ENCODE data around the gene CDK14.

DNA sequence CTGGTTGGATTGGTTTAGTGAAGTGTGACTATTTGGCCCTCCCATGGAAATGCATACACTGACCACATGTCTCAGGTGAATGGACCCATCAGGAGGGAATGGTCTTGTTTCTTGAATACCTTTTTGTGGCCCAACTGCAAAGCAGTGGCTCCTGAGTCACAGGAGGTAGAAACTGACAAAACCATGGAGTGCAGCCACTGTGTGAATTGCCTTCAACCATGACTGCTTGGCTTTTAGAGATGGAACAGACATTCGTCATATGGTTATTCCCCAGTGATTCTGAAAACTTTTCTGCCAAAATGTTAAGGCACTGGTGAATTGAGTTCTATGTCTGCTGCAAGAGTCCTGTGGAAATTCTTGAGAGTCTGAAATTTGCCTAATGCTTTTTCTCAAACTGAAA, 64.7 kb downstream of the CDK14 start:
- no peak for TF ChIP-seq JUND (IDR thresholded peaks at IDR 0.05; ENCODE audit: low read depth, low read length)
- TF ChIP-seq, protein P1, sequence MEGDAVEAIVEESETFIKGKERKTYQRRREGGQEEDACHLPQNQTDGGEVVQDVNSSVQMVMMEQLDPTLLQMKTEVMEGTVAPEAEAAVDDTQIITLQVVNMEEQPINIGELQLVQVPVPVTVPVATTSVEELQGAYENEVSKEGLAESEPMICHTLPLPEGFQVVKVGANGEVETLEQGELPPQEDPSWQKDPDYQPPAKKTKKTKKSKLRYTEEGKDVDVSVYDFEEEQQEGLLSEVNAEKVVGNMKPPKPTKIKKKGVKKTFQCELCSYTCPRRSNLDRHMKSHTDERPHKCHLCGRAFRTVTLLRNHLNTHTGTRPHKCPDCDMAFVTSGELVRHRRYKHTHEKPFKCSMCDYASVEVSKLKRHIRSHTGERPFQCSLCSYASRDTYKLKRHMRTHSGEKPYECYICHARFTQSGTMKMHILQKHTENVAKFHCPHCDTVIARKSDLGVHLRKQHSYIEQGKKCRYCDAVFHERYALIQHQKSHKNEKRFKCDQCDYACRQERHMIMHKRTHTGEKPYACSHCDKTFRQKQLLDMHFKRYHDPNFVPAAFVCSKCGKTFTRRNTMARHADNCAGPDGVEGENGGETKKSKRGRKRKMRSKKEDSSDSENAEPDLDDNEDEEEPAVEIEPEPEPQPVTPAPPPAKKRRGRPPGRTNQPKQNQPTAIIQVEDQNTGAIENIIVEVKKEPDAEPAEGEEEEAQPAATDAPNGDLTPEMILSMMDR (IDR thresholded peaks at IDR 0.05 in 2 of 3, conservative IDR thresholded peaks at IDR 0.05 in 1 of 3; ENCODE audit: control insufficient read depth in 2 of 3, extremely low read depth in 1 of 3, insufficient read depth in 1 of 3, low read depth in 3 of 3, low read length in 3 of 3): no peak

All from GM12878 (cell line).